Uterus (tissue), 2 donors: ENCODE data around the gene MEPCE.

Experiments
- POLR2A ChIP-seq, 2 donors: fragments of 450-650 bp; IDR thresholded peaks; one replicate each; pipeline ENCODE4 v1.6.1; 2016; ENCODE audit warnings: antibody characterized with exemption in 2 of 2, mild to moderate bottlenecking in 1 of 2, moderate library complexity in 1 of 2
- TF ChIP-seq, protein P1 (sequence below), 4 experiments: fragments of 200-600 bp in 2 of 4; fragments of 450-650 bp in 2 of 4; sonication (generic) in 2 of 4; IDR thresholded peaks; one replicate each; pipeline ENCODE4 v1.5.1; 2016 to 2019; ENCODE audit warnings: antibody characterized with exemption in 4 of 4, mild to moderate bottlenecking in 2 of 4, moderate library complexity in 1 of 4

DNA sequence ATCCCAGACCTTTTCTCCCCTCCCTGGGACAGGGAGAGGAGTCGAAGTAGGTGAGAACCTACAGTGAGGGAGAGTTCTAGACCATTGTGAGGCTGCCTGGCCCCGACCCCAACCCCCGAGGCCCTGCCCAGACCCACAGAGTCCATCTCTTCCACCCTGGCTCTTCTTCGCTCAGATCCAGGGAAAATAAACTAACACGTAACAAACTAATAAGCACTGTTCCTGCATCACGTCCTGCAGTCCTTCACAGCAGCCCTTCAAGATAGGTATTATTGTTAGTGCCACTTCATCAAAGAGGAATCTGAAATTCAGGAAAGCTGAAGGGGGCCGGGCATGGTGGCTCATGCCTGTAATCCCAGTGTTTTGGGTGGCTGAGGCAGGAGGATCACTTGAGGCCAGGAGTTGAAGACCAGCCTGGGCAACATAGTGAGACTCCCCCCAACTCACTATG lies 34.6 kb downstream of the MEPCE start, which contains the start of gene SPACDR:
- TF ChIP-seq, protein P1, sequence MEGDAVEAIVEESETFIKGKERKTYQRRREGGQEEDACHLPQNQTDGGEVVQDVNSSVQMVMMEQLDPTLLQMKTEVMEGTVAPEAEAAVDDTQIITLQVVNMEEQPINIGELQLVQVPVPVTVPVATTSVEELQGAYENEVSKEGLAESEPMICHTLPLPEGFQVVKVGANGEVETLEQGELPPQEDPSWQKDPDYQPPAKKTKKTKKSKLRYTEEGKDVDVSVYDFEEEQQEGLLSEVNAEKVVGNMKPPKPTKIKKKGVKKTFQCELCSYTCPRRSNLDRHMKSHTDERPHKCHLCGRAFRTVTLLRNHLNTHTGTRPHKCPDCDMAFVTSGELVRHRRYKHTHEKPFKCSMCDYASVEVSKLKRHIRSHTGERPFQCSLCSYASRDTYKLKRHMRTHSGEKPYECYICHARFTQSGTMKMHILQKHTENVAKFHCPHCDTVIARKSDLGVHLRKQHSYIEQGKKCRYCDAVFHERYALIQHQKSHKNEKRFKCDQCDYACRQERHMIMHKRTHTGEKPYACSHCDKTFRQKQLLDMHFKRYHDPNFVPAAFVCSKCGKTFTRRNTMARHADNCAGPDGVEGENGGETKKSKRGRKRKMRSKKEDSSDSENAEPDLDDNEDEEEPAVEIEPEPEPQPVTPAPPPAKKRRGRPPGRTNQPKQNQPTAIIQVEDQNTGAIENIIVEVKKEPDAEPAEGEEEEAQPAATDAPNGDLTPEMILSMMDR (IDR thresholded peaks at IDR 0.05) = no peak
- TF ChIP-seq POLR2A (IDR thresholded peaks at IDR 0.05) = no peak
